HG03439 (cell line): Measurements from ENCODE around the gene TMEM158.

Experiments
- ATAC-seq: cut with Tn5 transposase; IDR thresholded peaks from one replicate; pipeline ENCODE4 v1.9.1; 2021; ENCODE audit warnings: mild to moderate bottlenecking, moderate library complexity; ENCODE audit not compliant: unreplicated experiment

The TMEM158 gene

GRCh38 chr3:45178183-45179023 lies 47.7 kb downstream of the TMEM158 start:
- no peak for ATAC-seq

- no peak for ATAC-seq
Observed at GRCh38 chr3:45176912-45177311, 49.2 kb downstream of the TMEM158 start.
